IPS-18c (cell line): ENCODE measurements around the gene MAJIN.
A peak's percentile ranks its signal among the peaks of the same experiment; 100 is the strongest.
"Not testable (repeated sequence)": the region's sequence is repeated elsewhere in the genome, so short reads cannot be mapped to it uniquely, and the experiment has no call there.

ENCODE experiments used
- H3K4me3 ChIP-seq: 2 replicates; pipeline ENCODE4 v1.7.0; 2013; ENCODE audit warnings: low read depth, mild to moderate bottlenecking, low read length, moderate library complexity; ENCODE audit not compliant: insufficient read depth
- H3K9me3 ChIP-seq: one replicate; pipeline ENCODE4 v1.6.1; 2013; ENCODE audit warnings: mild to moderate bottlenecking, low read length, moderate library complexity; ENCODE audit not compliant: control insufficient read depth, insufficient read depth

Gene MAJIN

DNA sequence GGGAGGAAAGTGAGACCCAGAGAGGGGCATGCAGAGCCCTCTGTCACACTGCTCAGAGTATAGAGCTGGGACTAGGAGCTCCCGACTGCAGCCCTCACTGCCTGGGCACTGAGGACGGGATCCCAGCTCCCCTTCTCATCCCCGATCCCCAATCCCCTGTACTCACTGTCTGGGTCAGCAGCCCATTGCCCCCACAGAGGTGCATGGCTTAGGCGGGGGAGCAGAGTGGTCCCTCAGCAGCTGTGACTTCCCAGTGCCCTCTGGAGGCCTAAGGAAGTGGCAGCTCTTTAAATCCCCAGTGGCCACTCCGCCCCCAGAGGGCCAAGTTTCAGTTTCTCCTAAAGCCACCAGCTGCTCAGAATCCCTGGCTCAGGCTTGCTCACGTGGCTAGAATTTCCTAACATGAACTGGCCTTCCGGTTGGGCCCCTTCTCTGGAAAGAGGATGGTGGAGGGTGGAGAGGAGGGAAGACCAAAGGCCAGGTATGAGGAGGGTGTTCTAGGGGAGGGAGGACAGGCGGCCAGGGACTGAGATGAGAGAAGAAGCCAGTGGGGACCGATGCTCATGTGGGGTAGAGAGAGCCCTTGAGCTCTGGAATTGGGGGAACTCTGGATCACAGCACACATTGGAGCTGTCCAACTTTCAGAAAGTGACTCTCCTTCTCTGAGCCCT is 24.9 kb upstream of the MAJIN start, which contains the start of gene BATF2:
TSS of gene BATF2 (minus strand) at position 262 of the 671 bp plus-strand sequence. CDS start at position 205, 57 bp downstream.
- 0 out of 2 replicates have a peak within 1 kb of the TSS, but pooled peaks have one; percentile 16 for H3K4me3 ChIP-seq
- no peaks in the 10 kb centered on the region for H3K9me3 ChIP-seq

DNA sequence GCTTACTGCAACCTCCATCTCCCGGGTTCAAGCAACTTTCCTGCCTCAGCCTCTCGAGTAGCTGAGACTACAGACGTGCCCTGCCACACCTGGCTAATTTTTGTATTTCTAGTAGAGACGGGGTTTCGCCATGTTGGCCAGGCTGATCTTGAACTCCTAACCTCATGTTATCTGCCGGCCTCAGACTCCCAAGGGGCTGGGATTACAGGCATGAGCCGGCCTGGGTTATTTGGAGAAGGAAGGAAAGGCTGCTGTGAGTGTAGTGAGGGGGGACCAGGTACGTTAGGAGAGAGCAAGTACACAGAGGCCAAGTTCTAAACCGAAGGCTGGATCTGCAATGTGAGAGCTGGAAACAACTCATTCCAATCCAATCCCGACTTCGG is 24.4 kb upstream of the MAJIN start:
- no peak overlapping the region for H3K4me3 ChIP-seq
- no peaks in the 10 kb centered on the region for H3K9me3 ChIP-seq

DNA sequence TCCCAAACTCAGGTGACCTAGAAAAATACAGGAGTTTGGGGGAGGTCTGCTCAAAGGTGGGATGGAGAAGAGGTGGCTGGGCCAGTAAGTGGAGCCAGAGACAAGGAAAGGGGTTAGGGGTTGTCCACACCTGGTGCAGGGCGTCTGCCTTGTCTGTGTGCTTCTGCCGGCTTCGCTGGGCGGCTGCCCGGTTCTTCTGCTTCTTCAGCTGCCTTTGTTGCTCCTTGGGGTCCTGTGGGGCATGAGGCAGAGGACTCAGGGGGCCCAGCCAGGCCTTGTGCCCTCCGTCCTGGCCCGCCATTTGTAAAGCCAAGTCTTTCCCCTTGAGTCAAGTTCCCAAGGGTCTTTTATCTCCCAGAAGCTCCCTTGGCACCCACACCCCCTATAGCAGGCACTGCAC is 22.4 kb upstream of the MAJIN start:
- Histone ChIP-seq H3K9me3 (no peaks in the 10 kb centered on the region), H3K4me3 (no peak overlapping the region)

- Histone ChIP-seq H3K9me3 (no peaks in the 10 kb centered on the region), H3K4me3 (no peak overlapping the region)
These were observed 18.5 kb upstream of the MAJIN start for GRCh38 chr11:64990222-64990923.

GRCh38 chr11:64989416-64989815 is 17.5 kb upstream of the MAJIN start:
- H3K4me3 ChIP-seq = no peak overlapping the region
- no peaks in the 10 kb centered on the region for H3K9me3 ChIP-seq

DNA sequence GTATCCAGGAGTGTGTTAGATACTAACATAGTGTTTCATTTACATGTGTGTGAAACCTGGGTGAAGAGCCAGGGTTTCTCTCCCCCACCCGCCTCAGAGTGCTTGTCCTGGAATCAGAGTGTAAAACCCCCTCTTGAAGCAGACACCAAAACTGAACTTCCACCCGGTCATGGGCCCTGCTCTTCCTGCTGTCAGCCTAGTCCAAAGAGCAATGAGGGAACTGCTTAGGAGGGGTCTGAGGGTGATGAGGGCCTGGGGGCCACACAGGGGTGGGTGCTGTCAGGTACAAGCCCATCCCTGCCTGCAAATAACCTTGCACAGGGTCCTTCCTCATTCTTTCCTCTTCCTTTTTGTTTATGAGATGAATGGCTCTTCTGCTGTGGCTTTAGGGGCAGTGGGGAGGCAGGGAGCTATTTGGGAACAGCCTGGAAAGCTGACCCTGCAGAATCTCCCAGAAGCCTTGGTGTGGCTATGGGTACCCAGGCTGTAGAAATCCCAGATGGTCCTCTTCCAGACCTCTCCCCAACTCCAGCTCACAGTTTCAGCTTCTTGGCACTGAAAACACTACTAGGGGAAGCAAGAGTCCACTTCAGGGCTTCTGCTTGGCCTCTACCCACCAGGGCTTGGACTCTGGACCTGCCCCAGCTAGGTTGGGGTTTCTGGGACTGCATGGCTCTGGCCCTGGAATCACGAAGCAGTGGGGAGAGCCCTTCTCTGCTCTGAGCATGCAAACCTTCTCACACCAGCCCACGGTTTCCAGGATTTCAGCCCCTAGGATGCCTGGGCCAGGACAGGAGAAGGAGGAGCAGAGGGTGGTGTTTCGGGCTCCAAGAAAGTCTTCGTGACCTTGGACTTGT is 16.3 kb upstream of the MAJIN start:
- H3K9me3 ChIP-seq = no peaks in the 10 kb centered on the region
- H3K4me3 ChIP-seq = no peak overlapping the region

DNA sequence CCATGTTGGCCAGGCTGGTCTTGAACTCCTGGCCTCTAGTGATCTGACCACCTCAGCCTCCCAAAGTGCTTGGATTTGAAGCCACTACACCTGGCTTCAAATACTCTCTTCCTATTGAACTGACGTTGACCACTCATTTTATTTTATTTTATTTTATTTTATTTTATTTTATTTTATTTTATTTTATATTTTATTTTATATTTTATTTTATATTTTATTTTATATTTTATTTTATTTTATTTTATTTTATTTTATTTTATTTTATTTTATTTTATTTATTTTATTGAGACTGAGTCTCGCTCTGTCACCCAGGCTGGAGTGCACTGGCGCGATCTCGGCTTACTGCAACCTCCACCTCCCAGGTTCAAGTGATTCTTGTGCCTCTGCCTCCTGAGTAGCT is 11.4 kb upstream of the MAJIN start:
- H3K9me3 ChIP-seq, H3K4me3 ChIP-seq: not testable (repeated sequence)

DNA sequence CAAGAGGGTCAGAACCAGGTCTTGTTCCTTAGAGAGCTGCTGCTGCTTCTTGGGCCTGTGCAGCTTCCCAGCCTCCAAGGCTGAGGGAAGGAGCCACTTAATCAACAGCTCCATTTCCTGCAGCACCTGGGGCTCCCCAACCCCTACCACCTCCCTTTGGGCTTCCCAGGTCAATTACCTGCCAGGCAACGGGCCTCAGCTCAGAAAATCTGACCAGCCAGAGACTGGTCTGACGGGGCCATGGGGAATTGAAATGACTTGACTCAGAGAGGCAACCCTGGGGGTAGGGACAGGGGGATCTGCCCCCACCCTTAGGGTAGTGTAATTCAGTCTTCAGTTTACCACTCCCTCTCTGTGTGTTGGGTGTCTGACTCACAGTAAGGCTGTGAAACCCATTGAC is 4.7 kb upstream of the MAJIN start:
- Histone ChIP-seq H3K4me3 (no peak overlapping the region), H3K9me3 (no peaks in the 10 kb centered on the region)

DNA sequence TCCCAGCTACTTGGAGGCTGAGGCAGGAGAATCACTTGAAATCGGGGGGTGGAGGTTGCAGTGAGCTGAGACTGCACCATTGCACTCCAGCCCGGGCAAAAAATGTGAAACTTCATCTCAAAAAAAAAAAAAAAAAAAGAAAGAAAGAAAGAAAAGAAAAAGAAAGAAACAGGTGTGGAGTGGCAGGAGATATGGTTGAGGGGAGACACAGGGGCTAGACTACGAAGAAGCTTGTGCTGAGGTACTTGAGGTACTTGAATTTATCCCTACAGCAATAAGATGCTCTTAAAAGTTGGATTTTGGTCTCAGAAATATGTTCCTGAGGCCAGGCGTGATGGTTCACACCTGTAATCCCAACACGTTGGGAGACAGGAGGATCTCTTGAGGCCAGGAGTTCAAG is 2.2 kb upstream of the MAJIN start:
- no peak overlapping the region for H3K4me3 ChIP-seq
- H3K9me3 ChIP-seq = no peaks in the 10 kb centered on the region

DNA sequence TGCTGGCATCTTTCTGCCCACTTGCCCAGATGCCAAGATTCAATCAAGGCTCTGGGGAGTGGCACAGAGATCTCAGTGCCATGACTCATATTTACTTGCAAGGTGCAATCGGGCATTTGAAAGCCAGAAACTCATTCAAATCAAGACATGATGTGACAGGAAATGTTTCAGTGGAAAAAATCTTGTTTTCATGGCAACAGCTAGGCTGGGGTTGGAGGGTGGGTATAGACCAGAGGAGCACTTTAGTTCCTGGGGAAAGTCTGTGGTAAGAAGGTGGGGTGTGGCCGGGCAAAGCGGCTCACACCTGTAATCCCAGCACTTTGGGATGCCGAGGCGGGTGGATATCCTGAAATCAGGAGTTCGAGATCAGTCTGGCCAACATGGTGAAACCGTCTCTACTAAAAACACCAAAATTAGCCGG is 1.2 kb downstream of the MAJIN start:
- Histone ChIP-seq H3K9me3 (no peaks in the 10 kb centered on the region), H3K4me3 (no peak overlapping the region)

DNA sequence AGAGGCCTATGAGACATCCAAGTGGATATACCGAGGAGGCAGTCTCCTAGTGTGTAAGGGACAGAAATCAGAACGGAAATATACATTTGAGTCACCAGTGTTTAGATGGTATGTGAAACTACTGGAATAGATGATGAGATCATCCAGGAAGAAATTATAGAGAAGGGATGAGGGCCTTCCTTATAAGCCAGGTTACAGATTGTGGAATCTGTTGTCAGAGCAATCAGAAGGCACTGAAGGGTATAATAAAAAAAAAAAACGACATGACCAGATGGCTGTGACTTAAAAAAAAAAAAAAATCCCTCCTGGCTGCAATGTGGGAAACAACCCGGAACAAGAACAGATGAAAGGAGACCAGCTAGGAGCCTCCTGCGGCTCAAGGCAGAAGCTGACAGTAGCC is 2.7 kb downstream of the MAJIN start:
- H3K4me3 ChIP-seq = no peak overlapping the region
- no peaks in the 10 kb centered on the region for H3K9me3 ChIP-seq

DNA sequence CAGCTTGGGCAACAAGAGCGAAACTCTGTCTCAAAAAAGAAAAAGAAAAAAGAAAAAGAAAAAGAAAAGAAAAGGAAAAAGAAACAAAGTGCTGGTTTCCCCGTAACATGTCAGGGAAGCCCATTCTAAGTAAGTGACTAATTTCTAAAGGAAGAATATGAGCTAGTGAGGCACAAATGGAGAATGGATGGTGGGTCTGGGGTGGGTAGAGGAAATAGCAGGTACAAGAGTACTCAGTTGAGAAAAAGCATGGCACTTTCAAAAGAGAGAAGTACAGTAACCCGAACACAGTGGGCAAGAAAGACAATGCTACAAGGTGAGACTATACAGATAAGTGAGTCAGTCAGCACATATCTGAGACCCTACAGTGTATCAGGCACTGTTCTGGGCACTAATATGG is 4.5 kb downstream of the MAJIN start:
- no peak overlapping the region for H3K4me3 ChIP-seq
- H3K9me3 ChIP-seq = no peaks in the 10 kb centered on the region

GRCh38 chr11:64963072-64963631 is 8.8 kb downstream of the MAJIN start:
- Histone ChIP-seq H3K4me3 (no peak overlapping the region), H3K9me3 (no peaks in the 10 kb centered on the region)

DNA sequence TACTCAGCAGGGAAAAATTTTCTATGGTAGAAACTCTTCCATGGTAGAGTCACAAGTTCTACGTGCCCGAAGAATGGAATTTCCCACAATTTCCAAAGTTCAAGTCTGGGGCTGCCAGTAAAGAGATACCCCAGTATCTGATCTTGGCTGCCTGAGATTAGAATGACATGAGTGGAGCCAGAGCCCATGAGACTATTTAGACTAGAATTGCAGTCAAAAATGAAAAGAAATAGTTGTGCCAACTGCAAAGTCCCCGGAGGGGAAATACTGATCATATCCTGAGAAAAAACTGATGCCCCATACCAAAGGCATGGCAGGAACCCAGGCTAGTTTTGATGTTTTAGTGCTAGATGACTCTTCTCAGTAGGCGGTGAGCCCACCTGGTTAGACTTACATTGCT is 11.2 kb downstream of the MAJIN start:
- H3K4me3 ChIP-seq = no peak overlapping the region
- H3K9me3 ChIP-seq = no peaks in the 10 kb centered on the region

- no peaks in the 10 kb centered on the region for H3K9me3 ChIP-seq
- H3K4me3 ChIP-seq = no peak overlapping the region
These were observed 12.4 kb downstream of the MAJIN start for GRCh38 chr11:64959498-64959897.

- no peak overlapping the region for H3K4me3 ChIP-seq
- no peaks in the 10 kb centered on the region for H3K9me3 ChIP-seq
These were observed 17.7 kb downstream of the MAJIN start for GRCh38 chr11:64954201-64954600.

GRCh38 chr11:64951529-64951928 is 20.4 kb downstream of the MAJIN start:
- no peaks in the 10 kb centered on the region for H3K9me3 ChIP-seq
- H3K4me3 ChIP-seq = no peak overlapping the region
